Fibroblast of the aortic adventitia (primary cell): Measurements from ENCODE around the gene MAPK8IP3. TPM values are rescaled to one million over a fixed set of nuclear protein-coding genes. Genes with fewer than 3 reads are reported as not detected.

Experiments used
- DNase-seq: peaks from one replicate; pipeline ENCODE4 v3.0.0-alpha.2; 2010; ENCODE audit warnings: low read depth
- H3K4me3 ChIP-seq: 2 replicates; pipeline ENCODE4 v1.5.1; 2011; ENCODE audit warnings: low read depth, mild to moderate bottlenecking, control low read depth, low read length, moderate library complexity
- CTCF ChIP-seq: IDR thresholded peaks from 2 replicates; pipeline ENCODE4 v1.5.1; 2011; ENCODE audit warnings: mild to moderate bottlenecking, low read length, control low read depth, inconsistent platforms; ENCODE audit not compliant: insufficient read depth
- total RNA-seq: library from RNA; depleted of rRNA; stranded (reverse); fragments of >200 nt; gene quantifications from 2 replicates; pipeline ENCODE4 v1.2.3, GENCODE V29; 2012; ENCODE audit warnings: low replicate concordance

MAPK8IP3 gene
- total RNA-seq, 1 donor = 27.3 TPM

GRCh38 chr16:1767116-1767994 is 61.4 kb downstream of the MAPK8IP3 start:
- no peak for DNase-seq
- no peak for TF ChIP-seq CTCF
- no peak overlapping the region for H3K4me3 ChIP-seq

GRCh38 chr16:1768061-1768766 is 62.2 kb downstream of the MAPK8IP3 start:
- no peak for TF ChIP-seq CTCF
- DNase-seq = no peak
- H3K4me3 ChIP-seq = no peak overlapping the region

GRCh38 chr16:1768767-1769401 is 62.9 kb downstream of the MAPK8IP3 start:
- no peak for TF ChIP-seq CTCF
- no peak overlapping the region for H3K4me3 ChIP-seq
- no peak for DNase-seq

GRCh38 chr16:1769402-1770300 is 63.7 kb downstream of the MAPK8IP3 start:
- H3K4me3 ChIP-seq = no peak overlapping the region
- DNase-seq = no peak
- no peak for TF ChIP-seq CTCF

GRCh38 chr16:1770328-1771187 is 64.6 kb downstream of the MAPK8IP3 start:
- DNase-seq = peak; percentile 58
- no peak for TF ChIP-seq CTCF
- peak overlapping the region; percentile 84 for H3K4me3 ChIP-seq
